ENCODE data around the gene IGSF10.

GRCh38 chr3:151419806-151420205, 41.1 kb downstream of the IGSF10 start:
- TF ChIP-seq POLR2A (IDR thresholded peaks at IDR 0.05) (no peak), CTCF (IDR thresholded peaks at IDR 0.05 in 8 of 11, conservative IDR thresholded peaks at IDR 0.05 in 3 of 11) (no peak), POLR2AphosphoS5 (IDR thresholded peaks at IDR 0.05) (no peak)
